ENCODE measurements around the gene NUP107. TPM values are rescaled to one million over a fixed set of nuclear protein-coding genes. Genes with fewer than 3 reads are reported as not detected.

Gene NUP107
- total RNA-seq, 1 experiment from 2014 or later, result 106 TPM

DNA sequence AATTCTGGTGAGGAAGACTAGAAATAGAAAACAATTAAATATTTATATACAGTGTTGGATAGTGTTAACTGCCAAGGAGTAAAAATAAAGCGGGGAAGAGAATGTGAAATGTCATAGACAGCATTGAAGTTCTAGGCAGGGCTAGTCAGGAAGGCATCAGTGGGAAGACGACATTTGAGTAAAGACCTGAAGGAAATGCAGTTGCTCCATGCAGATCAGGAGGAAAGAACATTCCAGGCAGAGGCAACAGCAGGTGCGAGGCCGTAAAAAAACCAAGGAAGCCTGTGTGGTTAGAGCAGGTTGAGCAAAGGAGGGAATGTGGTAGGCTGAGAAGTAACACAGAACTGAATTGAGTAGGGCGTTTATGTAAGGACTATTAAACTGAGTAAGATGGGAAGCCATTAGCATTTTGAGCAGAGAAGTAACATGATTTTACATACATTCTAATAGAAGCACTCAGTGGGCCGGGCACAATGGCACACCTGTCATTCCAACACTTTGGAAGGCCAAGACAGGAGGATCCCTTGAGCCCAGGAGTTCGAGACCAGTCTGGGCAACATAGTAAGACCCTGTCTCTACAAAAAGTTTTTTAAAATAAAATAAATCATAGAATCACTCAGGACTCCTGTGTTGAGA lies 74.1 kb downstream of the NUP107 start:
- Histone ChIP-seq H3K27me3 (ENCODE audit: low read length) (no peaks in the 10 kb centered on the region), H4K20me1 (ENCODE audit: low read length) (no peaks in the 10 kb centered on the region), H2AFZ (ENCODE audit: low read length) (no peak overlapping the region), H3F3A (ENCODE audit: low read length, unreplicated experiment) (no peaks in the 10 kb centered on the region), H3K27ac (ENCODE audit: low read length) (no peak overlapping the region), H3K9me3 (ENCODE audit: low read length) (no peaks in the 10 kb centered on the region), H3K4me1 (ENCODE audit: insufficient read depth, low read length) (no peaks in the 10 kb centered on the region), H3K9ac (ENCODE audit: low read length) (no peak overlapping the region), H3K9me2 (replicated peaks; ENCODE audit: low read length) (no peaks in the 10 kb centered on the region), H3K4me3 (ENCODE audit: low read length) (no peak overlapping the region), H3K79me2 (ENCODE audit: low read length) (no peaks in the 10 kb centered on the region), H3K4me2 (ENCODE audit: low read length) (no peak overlapping the region), H3K36me3 (ENCODE audit: low read depth, low read length) (no peaks in the 10 kb centered on the region; the same call in 1 of the 2 replicates)
- CTCF ChIA-PET, result no interaction called here
- ATAC-seq (no peak), DNase-seq (no peak)
- POLR2A ChIA-PET (ENCODE audit: unreplicated experiment), result no interaction called here
- TF ChIP-seq EZH2 (IDR thresholded peaks at IDR 0.05; ENCODE audit: low read length, unreplicated experiment) (no peak), EZH2phosphoT487 (IDR thresholded peaks at IDR 0.05; ENCODE audit: borderline replicate concordance, low read length) (no peak)
- TF ChIP-seq, protein P1, sequence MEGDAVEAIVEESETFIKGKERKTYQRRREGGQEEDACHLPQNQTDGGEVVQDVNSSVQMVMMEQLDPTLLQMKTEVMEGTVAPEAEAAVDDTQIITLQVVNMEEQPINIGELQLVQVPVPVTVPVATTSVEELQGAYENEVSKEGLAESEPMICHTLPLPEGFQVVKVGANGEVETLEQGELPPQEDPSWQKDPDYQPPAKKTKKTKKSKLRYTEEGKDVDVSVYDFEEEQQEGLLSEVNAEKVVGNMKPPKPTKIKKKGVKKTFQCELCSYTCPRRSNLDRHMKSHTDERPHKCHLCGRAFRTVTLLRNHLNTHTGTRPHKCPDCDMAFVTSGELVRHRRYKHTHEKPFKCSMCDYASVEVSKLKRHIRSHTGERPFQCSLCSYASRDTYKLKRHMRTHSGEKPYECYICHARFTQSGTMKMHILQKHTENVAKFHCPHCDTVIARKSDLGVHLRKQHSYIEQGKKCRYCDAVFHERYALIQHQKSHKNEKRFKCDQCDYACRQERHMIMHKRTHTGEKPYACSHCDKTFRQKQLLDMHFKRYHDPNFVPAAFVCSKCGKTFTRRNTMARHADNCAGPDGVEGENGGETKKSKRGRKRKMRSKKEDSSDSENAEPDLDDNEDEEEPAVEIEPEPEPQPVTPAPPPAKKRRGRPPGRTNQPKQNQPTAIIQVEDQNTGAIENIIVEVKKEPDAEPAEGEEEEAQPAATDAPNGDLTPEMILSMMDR (conservative IDR thresholded peaks at IDR 0.05; ENCODE audit: low read depth, low read length), result no peak
- BruUV-seq (replicated peaks), result no TSS peak
- intact Hi-C loops (cut with micrococcal nuclease), result no loop called here

DNA sequence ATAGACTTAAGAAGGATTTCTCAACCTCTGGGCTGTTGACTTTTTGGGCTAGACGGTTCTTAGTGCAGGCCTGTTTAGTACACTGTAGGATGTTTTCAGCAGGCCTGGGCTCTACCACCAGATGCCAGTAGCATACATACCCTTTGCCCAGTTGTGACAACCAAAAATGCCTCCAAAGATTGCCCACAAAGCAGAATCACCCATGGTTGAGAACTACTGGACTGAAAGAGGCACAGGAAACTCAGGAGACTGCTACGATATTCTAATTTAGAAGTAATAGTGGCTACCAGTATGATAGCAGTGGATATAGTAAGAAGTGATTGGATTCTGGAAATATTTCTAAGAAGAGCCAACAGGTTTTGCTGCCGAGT lies 74.6 kb downstream of the NUP107 start:
- H3K4me3 ChIP-seq (ENCODE audit: low read length), result no peak overlapping the region
- intact Hi-C loops (cut with micrococcal nuclease), result no loop called here
- H3K4me2 ChIP-seq (ENCODE audit: low read length), result no peak overlapping the region
- H4K20me1 ChIP-seq (ENCODE audit: low read length), result no peaks in the 10 kb centered on the region
- H3K9me2 ChIP-seq (replicated peaks; ENCODE audit: low read length), result no peaks in the 10 kb centered on the region
- H3K27ac ChIP-seq (ENCODE audit: low read length), result no peak overlapping the region
- H3K9ac ChIP-seq (ENCODE audit: low read length), result no peak overlapping the region
- CTCF ChIA-PET, result no interaction called here
- DNase-seq (no peak), ATAC-seq (no peak)
- no peaks in the 10 kb centered on the region for H3K4me1 ChIP-seq (ENCODE audit: insufficient read depth, low read length)
- H3F3A ChIP-seq (ENCODE audit: low read length, unreplicated experiment), result no peaks in the 10 kb centered on the region
- no peaks in the 10 kb centered on the region for H3K36me3 ChIP-seq (ENCODE audit: low read depth, low read length)
- POLR2A ChIA-PET (ENCODE audit: unreplicated experiment), result no interaction called here
- H2AFZ ChIP-seq (ENCODE audit: low read length), result no peak overlapping the region
- no peak for TF ChIP-seq EZH2 (IDR thresholded peaks at IDR 0.05; ENCODE audit: low read length, unreplicated experiment)
- TF ChIP-seq, protein P1 (conservative IDR thresholded peaks at IDR 0.05; ENCODE audit: low read depth, low read length), result no peak
- H3K9me3 ChIP-seq (ENCODE audit: low read length), result no peaks in the 10 kb centered on the region
- no TSS peak for BruUV-seq (replicated peaks)
- H3K79me2 ChIP-seq (ENCODE audit: low read length), result no peaks in the 10 kb centered on the region
- H3K27me3 ChIP-seq (ENCODE audit: low read length), result no peaks in the 10 kb centered on the region

DNA sequence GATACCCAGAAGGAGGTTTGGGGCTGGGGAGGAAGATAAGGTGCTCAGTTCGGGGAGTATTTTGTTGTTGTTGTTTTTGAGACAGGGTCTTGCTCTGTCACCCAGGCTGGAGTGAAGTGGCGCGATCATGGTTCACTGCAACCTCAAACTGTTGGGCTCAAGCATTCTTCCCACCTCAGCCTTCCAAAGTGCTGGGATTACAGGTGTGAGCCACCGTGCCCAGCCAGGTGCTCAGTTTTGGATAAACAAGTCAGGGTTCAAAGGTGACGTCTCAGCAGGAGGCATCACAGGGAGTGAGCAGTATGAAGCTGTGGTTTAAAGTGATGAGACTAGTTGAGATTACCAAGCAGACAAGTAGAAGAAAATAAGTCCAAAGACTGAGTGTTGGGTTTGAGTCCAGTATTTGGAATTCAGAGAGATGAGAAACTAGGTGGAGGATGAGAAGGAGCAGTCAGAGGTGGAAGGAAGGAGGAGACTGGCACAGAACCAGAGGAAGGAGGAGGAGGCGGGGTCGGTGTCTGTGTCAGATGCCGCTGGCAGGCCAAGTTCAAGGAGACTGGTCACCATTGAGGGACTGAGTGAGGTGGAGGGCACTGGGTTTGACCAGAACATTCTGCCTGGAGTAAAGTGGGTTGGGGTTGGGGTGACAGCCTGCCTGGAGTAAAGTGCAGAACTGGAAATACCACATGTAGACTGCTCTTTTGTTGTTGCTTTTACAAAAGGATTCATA lies 75.3 kb downstream of the NUP107 start:
- Histone ChIP-seq H3K9me2 (replicated peaks; ENCODE audit: low read length) (no peaks in the 10 kb centered on the region), H3K9me3 (ENCODE audit: low read length) (no peaks in the 10 kb centered on the region), H4K20me1 (ENCODE audit: low read length) (no peaks in the 10 kb centered on the region), H3K36me3 (ENCODE audit: low read depth, low read length) (no peaks in the 10 kb centered on the region), H3K4me1 (ENCODE audit: insufficient read depth, low read length) (no peaks in the 10 kb centered on the region), H3K4me2 (ENCODE audit: low read length) (no peak overlapping the region), H3K27ac (ENCODE audit: low read length) (no peak overlapping the region), H3F3A (ENCODE audit: low read length, unreplicated experiment) (no peaks in the 10 kb centered on the region), H3K9ac (ENCODE audit: low read length) (no peak overlapping the region), H3K79me2 (ENCODE audit: low read length) (no peaks in the 10 kb centered on the region), H3K4me3 (ENCODE audit: low read length) (no peak overlapping the region), H3K27me3 (ENCODE audit: low read length) (no peaks in the 10 kb centered on the region), H2AFZ (ENCODE audit: low read length) (no peak overlapping the region)
- CTCF ChIA-PET, result no interaction called here
- no peak for DNase-seq
- POLR2A ChIA-PET (ENCODE audit: unreplicated experiment), result no interaction called here
- ATAC-seq, result no peak
- intact Hi-C loops (cut with micrococcal nuclease), result no loop called here
- TF ChIP-seq, protein P1 (conservative IDR thresholded peaks at IDR 0.05; ENCODE audit: low read depth, low read length), result no peak
- TF ChIP-seq EZH2phosphoT487 (IDR thresholded peaks at IDR 0.05; ENCODE audit: borderline replicate concordance, low read length) (no peak), EZH2 (IDR thresholded peaks at IDR 0.05; ENCODE audit: low read length, unreplicated experiment) (no peak)
- BruUV-seq (replicated peaks), result no TSS peak

Data from PC-3 (cell line).